ENCODE data around the gene SARS1.

Gene SARS1

DNA sequence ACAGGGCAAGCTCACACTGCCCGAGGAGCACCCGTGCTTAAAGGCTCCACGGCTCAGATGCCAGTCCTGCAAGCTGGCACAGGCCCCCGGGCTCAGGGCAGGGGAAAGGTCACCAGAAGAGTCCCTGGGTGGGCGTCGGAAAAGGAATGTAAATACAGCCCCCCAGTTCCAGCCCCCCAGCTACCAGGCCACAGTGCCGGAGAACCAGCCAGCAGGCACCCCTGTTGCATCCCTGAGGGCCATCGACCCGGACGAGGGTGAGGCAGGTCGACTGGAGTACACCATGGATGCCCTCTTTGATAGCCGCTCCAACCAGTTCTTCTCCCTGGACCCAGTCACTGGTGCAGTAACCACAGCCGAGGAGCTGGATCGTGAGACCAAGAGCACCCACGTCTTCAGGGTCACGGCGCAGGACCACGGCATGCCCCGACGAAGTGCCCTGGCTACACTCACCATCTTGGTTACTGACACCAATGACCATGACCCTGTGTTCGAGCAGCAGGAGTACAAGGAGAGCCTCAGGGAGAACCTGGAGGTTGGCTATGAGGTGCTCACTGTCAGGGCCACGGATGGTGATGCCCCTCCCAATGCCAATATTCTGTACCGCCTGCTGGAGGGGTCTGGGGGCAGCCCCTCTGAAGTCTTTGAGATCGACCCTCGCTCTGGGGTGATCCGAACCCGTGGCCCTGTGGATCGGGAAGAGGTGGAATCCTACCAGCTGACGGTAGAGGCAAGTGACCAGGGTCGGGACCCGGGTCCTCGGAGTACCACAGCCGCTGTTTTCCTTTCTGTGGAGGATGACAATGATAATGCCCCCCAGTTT, 36.9 kb downstream of the SARS1 start:
- DNase-seq: no peak

DNA sequence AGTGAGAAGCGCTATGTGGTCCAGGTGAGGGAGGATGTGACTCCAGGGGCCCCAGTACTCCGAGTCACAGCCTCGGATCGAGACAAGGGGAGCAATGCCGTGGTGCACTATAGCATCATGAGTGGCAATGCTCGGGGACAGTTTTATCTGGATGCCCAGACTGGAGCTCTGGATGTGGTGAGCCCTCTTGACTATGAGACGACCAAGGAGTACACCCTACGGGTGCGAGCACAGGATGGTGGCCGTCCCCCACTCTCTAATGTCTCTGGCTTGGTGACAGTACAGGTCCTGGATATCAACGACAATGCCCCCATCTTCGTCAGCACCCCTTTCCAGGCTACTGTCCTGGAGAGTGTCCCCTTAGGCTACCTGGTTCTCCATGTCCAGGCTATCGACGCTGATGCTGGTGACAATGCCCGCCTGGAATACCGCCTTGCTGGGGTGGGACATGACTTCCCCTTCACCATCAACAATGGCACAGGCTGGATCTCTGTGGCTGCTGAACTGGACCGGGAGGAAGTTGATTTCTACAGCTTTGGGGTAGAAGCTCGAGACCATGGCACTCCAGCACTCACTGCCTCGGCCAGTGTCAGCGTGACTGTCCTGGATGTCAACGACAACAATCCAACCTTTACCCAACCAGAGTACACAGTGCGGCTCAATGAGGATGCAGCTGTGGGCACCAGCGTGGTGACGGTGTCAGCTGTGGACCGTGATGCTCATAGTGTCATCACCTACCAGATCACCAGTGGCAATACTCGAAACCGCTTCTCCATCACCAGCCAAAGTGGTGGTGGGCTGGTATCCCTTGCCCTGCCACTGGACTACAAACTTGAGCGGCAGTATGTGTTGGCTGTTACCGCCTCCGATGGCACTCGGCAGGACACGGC, 37.8 kb downstream of the SARS1 start:
- DNase-seq: no peak

DNA sequence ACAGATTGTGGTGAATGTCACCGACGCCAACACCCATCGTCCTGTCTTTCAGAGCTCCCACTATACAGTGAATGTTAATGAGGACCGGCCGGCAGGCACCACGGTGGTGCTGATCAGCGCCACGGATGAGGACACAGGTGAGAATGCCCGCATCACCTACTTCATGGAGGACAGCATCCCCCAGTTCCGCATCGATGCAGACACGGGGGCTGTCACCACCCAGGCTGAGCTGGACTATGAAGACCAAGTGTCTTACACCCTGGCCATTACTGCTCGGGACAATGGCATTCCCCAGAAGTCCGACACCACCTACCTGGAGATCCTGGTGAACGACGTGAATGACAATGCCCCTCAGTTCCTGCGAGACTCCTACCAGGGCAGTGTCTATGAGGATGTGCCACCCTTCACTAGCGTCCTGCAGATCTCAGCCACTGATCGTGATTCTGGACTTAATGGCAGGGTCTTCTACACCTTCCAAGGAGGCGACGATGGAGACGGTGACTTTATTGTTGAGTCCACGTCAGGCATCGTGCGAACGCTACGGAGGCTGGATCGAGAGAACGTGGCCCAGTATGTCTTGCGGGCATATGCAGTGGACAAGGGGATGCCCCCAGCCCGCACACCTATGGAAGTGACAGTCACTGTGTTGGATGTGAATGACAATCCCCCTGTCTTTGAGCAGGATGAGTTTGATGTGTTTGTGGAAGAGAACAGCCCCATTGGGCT, 38.6 kb downstream of the SARS1 start:
- DNase-seq: no peak

DNA sequence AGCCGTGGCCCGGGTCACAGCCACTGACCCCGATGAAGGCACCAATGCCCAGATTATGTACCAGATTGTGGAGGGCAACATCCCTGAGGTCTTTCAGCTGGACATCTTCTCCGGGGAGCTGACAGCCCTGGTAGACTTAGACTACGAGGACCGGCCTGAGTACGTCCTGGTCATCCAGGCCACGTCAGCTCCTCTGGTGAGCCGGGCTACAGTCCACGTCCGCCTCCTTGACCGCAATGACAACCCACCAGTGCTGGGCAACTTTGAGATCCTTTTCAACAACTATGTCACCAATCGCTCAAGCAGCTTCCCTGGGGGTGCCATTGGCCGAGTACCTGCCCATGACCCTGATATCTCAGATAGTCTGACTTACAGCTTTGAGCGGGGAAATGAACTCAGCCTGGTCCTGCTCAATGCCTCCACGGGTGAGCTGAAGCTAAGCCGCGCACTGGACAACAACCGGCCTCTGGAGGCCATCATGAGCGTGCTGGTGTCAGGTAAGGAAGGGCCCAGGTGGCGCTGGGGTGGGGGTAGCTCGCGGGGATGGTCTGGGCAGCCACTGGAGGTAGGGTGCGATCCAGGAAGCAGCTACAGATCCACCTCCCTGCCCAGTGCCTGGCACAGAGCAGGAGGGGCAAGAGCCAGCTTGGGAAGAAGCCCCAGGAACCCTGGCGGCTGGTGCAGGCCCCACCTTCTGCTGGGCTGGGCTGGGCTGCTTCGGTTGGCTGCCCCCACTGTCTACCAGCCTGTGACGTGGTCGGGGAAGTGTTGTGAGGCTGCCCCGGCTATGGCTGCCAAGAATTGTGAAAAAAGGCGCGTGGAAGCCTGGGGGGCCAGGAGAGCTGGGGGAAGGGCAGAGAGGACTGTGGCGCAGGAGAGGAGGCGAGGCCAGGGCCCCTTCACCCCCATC, 39.4 kb downstream of the SARS1 start:
- no peak for DNase-seq

DNA sequence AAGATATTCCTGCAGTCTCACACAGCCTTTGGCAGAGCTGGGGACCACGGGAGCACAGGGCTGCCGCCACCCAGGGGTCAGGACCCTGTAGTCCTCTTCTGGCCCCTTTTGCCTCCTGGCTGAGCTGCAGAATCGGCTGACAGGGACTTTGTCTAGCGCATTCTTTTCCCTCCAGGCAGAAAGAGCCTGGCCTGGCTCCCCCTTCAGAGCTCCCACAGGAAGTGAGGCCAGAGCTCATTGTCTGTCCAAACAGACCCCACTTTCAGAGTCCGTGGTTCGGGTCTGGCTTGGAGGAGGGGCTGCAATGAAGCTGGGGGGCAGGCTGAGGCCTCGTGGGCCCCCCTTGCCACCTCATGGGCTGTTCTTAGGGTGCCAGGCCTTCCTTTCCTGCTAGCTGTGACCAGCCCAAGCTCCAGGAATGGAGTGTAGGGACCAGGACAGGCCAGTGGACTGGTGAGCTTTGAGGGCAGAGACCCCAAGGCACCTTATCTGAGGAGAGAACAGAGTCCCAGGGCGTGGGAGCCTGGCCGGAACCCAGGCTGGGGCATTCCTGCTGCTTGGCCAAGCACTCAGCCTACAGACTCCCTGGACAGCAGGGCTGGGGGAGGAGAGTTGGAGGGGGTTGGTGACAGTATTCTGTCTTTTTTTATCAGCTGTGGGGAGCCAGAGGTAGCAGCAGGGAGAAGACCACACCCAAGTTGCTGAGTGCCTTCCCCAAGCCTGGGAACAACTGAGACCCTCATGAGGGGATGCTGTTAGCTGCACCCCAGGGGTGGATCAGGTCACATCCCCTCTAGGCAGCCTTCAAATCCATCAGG, 40.3 kb downstream of the SARS1 start:
- no peak for DNase-seq

DNA sequence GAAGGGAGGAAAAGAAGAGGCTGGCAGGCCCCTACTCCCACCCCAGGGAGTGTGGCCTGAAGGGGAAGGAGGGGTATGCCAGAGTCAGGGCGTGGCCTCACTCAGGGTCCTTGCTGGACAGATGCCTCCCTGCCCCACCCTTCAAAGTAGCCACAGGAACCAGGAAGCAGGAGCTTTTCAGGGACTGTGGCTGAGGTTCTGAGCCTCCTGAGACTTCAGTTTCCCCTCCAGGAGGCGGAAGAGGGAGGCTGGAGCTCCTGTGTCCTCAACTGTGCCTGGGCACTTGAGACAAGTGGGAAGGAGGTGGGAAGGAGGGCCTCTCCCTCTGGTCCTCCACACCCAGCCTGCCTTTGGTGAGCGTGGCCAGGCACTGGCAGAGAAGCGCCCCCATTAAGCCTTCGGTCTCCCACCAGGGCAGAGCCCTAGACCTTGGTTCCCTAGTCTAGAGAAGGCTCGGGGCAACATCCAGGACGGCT, 40.9 kb downstream of the SARS1 start:
- no peak for DNase-seq

DNA sequence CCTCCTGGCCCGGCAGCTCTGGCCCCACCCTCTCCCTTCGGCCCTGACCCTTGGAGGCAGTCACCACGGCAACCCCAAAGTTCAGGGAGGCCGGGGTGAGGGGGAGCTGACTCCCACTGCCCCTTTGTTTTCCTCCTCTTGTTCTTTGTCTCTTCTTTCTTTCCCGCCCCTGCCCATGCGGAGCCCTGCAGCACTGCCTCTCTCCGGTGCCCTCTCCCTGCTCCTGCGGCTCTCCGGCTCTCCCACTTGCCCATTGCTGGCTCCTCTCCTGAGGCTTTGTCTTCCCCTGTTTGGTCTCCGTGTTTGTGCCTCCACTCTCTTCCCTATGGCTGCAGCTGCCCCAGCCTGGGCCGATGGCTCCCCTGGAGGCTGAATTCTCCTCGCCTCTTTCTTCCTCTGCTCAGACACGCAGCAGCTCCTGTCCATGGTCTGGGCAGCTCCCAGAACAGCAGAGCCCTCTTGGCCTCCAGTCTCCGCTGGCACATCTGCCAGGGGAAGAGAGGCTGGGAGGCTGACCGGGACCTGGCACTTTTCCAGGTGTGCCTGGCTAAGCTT, 41.5 kb downstream of the SARS1 start:
- no peak for DNase-seq

DNA sequence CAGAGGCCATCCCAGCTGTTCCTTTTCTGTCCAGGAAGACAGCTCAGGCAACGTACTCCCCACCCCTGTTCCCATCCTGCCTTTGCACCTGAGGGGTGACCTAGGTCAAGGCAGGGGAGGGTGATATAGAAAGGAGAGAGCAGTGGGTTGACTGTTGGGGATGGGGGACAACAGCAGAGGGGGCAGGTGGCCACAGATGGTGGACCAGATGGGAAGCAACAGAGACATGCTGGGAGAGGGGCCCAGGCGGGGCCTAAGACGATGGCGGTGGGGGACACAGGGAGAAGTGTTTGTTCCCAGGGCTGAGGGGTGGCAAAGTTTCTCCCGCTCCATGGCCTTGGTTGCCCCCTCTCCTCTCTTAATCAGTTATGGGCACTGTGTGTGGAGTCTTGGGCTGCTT, 42.0 kb downstream of the SARS1 start:
- DNase-seq: no peak

DNA sequence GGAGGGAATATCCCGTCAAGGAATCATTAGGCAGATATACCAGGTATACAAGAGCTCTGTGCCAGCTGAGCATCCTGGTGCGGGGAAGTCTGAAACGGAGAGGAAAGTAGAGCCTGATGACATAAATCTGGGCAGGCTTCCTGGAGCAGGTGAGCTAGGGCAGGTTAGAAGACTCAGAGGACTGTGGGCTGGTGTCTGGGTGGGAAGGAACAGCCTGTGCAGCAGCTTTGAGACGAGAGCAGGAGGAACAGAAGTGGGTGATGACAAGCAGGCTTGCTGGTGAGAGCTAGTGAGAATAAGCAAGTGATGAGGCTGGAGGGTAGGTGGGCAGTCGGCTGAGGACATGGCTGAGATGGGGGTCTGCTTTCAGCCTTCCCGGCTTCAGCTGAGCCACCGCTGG, 42.4 kb downstream of the SARS1 start:
- DNase-seq: no peak

DNA sequence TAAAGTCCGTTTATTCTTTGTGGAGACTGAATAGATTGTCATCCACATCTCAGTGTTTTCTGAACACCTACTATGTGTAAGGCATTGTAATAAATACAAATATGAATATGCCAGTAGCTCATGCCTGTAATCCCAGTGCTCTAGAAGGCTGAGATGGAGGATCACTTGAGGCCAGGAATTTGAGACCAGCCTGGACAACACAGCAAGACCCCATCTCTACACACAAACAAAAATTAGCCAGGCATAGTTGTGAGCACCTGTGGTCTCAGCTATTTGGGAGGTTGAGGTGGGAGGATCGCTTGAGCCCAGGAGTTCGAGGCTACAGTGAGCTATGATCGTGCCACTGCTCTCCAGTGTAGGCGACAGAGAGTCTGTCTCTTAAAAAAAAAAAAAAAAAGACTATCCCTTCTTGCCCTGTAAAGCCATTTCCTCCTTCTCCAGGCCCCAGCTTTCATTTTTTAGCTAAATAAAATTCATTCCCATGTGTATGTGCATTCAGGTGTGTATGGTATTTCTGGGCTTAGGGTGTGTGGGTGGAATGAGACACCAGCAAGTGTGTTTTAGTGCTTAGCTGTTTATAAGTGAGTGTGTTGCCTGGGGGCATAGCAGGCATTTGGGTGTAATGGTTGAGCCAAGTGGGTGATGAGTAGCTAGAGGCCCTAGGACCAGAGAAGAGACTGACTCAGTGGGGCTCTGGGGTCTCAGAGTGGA, 43.4 kb downstream of the SARS1 start:
- DNase-seq: no peak

DNA sequence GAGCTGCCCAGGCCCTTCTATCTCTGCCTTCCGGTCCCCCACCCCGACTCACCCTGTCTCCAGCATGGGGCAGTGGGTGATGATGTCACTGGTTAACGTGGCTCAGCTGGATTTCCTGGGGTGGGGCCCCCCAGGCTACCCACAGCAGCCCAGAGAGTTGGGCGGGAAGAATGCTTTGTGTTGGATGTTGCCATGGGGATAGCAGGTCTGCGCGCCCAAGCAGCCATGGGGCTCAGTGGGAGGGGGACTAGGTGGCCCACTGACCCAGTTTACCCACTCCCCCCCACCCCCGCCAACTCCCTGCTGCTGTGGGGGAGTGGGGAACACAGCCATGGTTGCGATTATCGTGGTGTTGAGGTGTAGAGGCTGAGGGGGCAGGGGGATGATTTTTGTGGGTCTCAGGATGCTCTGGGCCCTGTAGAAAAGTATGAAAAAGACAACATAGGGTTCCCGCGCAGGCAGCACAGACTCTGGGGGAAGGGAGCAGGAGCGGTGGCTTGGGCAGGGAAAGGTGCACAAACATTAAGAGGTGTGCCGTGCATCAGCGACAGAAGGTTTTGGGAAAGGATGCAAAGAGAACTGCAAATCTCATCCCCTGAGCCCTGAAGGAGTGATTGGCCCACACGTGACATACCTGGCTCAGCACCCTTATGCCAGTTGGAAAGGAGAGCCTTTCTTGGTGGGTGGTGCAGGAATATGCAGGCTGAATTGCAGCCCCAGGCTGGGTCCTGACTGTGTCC, 44.1 kb downstream of the SARS1 start:
- no peak for DNase-seq

DNA sequence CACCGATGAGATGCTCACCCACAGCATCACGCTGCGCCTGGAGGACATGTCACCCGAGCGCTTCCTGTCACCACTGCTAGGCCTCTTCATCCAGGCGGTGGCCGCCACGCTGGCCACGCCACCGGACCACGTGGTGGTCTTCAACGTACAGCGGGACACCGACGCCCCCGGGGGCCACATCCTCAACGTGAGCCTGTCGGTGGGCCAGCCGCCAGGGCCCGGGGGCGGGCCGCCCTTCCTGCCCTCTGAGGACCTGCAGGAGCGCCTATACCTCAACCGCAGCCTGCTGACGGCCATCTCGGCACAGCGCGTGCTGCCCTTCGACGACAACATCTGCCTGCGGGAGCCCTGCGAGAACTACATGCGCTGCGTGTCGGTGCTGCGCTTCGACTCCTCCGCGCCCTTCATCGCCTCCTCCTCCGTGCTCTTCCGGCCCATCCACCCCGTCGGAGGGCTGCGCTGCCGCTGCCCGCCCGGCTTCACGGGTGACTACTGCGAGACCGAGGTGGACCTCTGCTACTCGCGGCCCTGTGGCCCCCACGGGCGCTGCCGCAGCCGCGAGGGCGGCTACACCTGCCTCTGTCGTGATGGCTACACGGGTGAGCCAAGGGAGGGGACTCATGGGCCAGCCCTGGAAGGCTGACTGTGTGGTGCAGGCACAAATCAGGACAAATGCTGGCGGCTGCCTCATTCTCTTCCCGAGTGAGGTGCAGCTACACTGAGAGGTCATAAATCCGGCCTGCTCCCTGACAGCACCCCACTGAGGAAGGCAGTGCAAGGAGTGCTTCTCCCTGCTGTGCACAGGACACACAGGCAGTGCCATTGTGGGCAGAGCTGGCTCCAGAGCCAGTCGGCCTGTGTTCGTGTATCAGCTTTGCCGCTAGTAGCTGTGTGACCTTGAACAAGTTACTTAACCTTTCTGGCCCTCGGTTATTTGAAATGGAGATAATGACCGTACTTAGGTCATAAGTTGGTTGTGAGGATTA, 45.1 kb downstream of the SARS1 start:
- no peak for DNase-seq

DNA sequence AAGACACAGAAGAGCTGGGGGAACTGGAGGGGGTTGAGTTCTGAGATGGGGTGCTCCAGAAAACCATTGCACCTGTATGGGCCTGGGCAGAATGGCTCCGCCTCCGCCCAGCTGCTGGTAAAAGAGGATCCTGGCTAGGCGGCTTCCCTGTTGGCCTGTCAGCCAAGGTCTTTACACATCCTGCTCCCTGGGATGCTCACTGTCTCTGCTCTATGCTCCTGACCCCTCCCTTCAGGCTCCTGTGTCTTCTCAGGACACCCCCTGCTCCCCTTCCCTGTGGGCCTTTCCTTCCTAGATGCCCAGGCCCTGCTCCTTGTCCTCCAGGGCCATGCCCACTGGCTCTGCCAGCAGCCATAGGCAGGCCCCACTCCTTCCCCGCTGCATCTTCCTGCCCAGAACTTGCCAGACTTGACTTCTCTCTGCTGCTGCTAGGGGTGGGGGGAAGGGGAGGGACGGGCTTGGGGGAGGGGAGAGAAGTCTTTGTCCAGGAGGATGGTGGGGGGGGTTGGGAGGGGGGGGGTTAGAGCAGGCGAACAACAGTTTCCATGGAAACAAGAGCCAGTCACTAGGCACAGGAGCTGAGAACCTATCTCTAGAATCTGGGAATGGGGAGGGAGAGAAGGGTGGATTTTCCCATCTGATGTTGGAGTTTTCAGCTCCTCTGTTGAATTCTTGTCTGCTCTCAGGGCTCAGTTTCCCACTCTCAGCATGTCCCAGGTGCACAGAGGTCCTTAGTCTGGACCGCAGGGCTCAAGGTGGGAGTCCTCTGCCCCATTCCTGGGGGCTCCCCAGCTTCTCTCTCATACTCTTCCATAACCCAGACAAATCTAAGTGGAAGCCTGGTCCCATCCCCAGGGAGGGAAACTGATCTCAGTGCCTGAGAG, 46.2 kb downstream of the SARS1 start:
- DNase-seq: no peak

DNA sequence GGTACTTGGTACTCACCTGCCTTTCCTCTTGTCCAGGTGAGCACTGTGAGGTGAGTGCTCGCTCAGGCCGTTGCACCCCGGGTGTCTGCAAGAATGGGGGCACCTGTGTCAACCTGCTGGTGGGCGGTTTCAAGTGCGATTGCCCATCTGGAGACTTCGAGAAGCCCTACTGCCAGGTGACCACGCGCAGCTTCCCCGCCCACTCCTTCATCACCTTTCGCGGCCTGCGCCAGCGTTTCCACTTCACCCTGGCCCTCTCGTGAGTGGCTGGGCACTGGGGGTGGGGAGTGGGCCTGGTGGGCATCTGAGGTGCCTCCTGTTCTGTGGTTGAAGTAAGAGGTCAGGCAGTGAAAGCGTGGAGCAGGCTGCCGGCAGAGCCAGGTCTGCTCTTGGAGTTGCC, 47.3 kb downstream of the SARS1 start:
- DNase-seq: no peak

DNA sequence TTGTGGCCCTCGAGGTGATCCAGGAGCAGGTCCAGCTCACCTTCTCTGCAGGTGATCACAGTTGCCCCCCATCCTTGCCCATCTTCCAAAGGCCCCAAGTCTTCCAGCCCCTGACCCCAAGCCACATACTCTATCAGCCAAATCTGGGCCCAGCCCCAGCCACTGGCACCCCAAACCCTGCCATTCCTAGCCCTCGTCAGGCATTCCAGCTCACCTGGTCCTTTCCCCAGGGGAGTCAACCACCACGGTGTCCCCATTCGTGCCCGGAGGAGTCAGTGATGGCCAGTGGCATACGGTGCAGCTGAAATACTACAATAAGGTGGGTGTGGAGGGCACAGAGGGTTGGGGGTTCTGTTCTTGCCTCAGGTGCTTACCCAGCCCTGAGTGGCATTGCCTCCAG, 47.9 kb downstream of the SARS1 start:
- DNase-seq: no peak

DNA sequence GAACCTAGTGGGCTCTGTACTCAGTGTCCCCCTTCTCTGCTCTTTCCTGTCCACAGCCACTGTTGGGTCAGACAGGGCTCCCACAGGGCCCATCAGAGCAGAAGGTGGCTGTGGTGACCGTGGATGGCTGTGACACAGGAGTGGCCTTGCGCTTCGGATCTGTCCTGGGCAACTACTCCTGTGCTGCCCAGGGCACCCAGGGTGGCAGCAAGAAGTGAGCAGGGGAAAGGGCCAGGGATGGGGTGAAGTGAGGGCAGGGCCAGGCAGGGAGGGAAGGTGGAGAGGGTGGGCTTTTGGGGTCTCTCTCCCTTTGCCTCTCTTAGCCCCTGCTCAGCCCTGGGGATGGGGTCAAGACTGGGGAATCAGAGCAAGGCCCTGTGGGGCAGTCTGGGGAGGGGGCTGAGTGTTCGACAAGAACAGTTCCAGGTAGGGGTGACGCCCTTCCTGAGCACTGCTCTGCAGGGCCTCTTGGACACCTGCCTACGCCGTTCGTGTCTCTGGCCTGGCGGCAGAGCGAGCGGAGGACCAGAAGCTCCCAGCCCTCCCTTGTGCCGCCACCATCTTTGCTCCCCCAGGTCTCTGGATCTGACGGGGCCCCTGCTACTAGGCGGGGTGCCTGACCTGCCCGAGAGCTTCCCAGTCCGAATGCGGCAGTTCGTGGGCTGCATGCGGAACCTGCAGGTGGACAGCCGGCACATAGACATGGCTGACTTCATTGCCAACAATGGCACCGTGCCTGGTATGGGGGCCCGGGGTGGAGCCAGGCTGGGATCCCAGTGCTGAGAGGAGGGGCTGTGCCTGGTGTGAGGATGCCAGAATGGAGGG, 48.7 kb downstream of the SARS1 start:
- DNase-seq: no peak
